A549 (cell line): ENCODE measurements around the gene SNTG2. TPM values are rescaled to one million over a fixed set of nuclear protein-coding genes. Genes with fewer than 3 reads are reported as not detected.

Experiments used
- ATAC-seq, 2 experiments: fragments of 200-7000 bp in 1 of 2; fragments of >200 bp in 1 of 2; cut with Nextera tagmentation in 1 of 2; cut with Tn5 transposase in 1 of 2; 3 replicates each; pipeline versions ENCODE4 v1.8.0 to v1.9.1; 2018 to 2020; ENCODE audit warnings: mild to moderate bottlenecking in 1 of 2, moderate library complexity in 1 of 2
- CTCF ChIA-PET: fragments of 300-600 bp; sonication (Branson Sonifier 250); formaldehyde crosslinking; extraction: SDS; loops from one replicate; lab custom pipeline; 2021; ENCODE audit warnings: antibody characterized with exemption, inconsistent platforms; lab: Yijun Ruan, JAX
- POLR2A ChIA-PET: fragments of 350-600 bp; formaldehyde crosslinking; extraction: SDS; loops from one replicate; lab custom pipeline; 2021; ENCODE audit warnings: antibody characterized with exemption, inconsistent platforms; lab: Yijun Ruan, JAX
- DNase-seq, 2 experiments: peaks; one replicate each; pipeline versions ENCODE4 v3.0.0 to v3.0.0-alpha.2; 2011 to 2016; ENCODE audit warnings: low read depth in 1 of 2, low spot score in 1 of 2
- FAIRE-seq: peaks from 2 replicates; lab custom pipeline; 2011; peaks lifted over from hg19 to GRCh38; lab: Jason Lieb, UNC
- H3K27ac ChIP-seq, 2 experiments: fragments of >200 bp; sonication (Bioruptor Twin); formaldehyde crosslinking; 3 replicates each; pipeline ENCODE4 v1.5.1; 2016 to 2017
- H3K4me1 ChIP-seq: fragments of >200 bp; sonication (Bioruptor Twin); formaldehyde crosslinking; 3 replicates; pipeline ENCODE4 v1.6.1; 2016
- H3K4me2 ChIP-seq: fragments of >200 bp; sonication (Bioruptor Twin); formaldehyde crosslinking; 3 replicates; pipeline ENCODE4 v1.6.1; 2016
- H3K4me3 ChIP-seq: fragments of >200 bp; sonication (Bioruptor Twin); formaldehyde crosslinking; 3 replicates; pipeline ENCODE4 v1.5.1; 2016
- H3K9me3 ChIP-seq: fragments of >200 bp; sonication (Bioruptor Twin); formaldehyde crosslinking; 3 replicates; pipeline ENCODE4 v1.6.1; 2016
- ATOH8 ChIP-seq: fragments of 250-450 bp; sonication (Bioruptor Pico); IDR thresholded peaks from 2 replicates; pipeline ENCODE4 v1.5.0; 2020; ENCODE audit warnings: low read depth, mild to moderate bottlenecking, moderate library complexity
- BCL3 ChIP-seq: fragments of >200 bp; sonication (Bioruptor Twin); formaldehyde crosslinking; IDR thresholded peaks from 3 replicates; pipeline ENCODE4 v1.6.1; 2016
- BHLHE40 ChIP-seq: IDR thresholded peaks from 2 replicates; pipeline ENCODE4 v1.6.1; 2012; ENCODE audit warnings: low read depth, low read length, inconsistent platforms
- CHD2 ChIP-seq: fragments of 150-350 bp; IDR thresholded peaks from 2 replicates; pipeline ENCODE4 v1.6.1; 2014; ENCODE audit warnings: low read length; ENCODE audit not compliant: partially characterized antibody
- CTCF ChIP-seq: fragments of >200 bp; sonication (Bioruptor Twin); formaldehyde crosslinking; IDR thresholded peaks from 3 replicates; pipeline ENCODE4 v1.5.1; 2016
- E2F6 ChIP-seq: IDR thresholded peaks from 2 replicates; pipeline ENCODE4 v1.6.1; 2012; ENCODE audit warnings: low read depth, borderline replicate concordance
- EHF ChIP-seq: fragments of 250-450 bp; sonication (Bioruptor Pico); IDR thresholded peaks from 2 replicates; pipeline ENCODE4 v1.5.0; 2020; ENCODE audit warnings: mild to moderate bottlenecking
- EP300 ChIP-seq, 2 experiments: fragments of >200 bp; sonication (Bioruptor Twin); formaldehyde crosslinking; IDR thresholded peaks; 2 replicates in 1 of 2; 3 replicates in 1 of 2; pipeline ENCODE4 v1.6.1; 2016 to 2017
- GATA3 ChIP-seq: IDR thresholded peaks from 2 replicates; pipeline ENCODE4 v1.6.1; 2012; ENCODE audit warnings: borderline replicate concordance
- HDAC2 ChIP-seq: fragments of 200-600 bp; sonication (generic); IDR thresholded peaks from 2 replicates; pipeline ENCODE4 v1.6.1; 2016
- HEYL ChIP-seq: fragments of 250-450 bp; sonication (Bioruptor Pico); IDR thresholded peaks from 2 replicates; pipeline ENCODE4 v1.8.0; 2021; ENCODE audit warnings: mild to moderate bottlenecking, moderate library complexity
- HOXB13 ChIP-seq: fragments of 250-450 bp; sonication (Bioruptor Pico); IDR thresholded peaks from 2 replicates; pipeline ENCODE4 v1.5.0; 2020; ENCODE audit warnings: low read depth, mild to moderate bottlenecking, moderate library complexity
- HOXB5 ChIP-seq: fragments of 250-450 bp; sonication (Bioruptor Pico); IDR thresholded peaks from 2 replicates; pipeline ENCODE4 v1.5.0; 2020; ENCODE audit warnings: mild to moderate bottlenecking, moderate library complexity
- JUN ChIP-seq, 2 experiments: fragments of >200 bp; sonication (Bioruptor Twin); formaldehyde crosslinking; IDR thresholded peaks; 2 replicates in 1 of 2; 3 replicates in 1 of 2; pipeline ENCODE4 v1.6.1; 2016 to 2017
- MAFK ChIP-seq: fragments of 450-650 bp; IDR thresholded peaks from 2 replicates; pipeline ENCODE4 v1.6.1; 2014; ENCODE audit not compliant: partially characterized antibody
- NFE2L2 ChIP-seq: fragments of 150-350 bp; conservative IDR thresholded peaks from 2 replicates; pipeline ENCODE4 v1.6.1; 2014; ENCODE audit warnings: low read length
- NR3C1 ChIP-seq: fragments of >200 bp; sonication (Bioruptor Twin); formaldehyde crosslinking; IDR thresholded peaks from 3 replicates; pipeline ENCODE4 v1.6.1; 2017
- PBX3 ChIP-seq: IDR thresholded peaks from 2 replicates; pipeline ENCODE4 v1.6.1; 2012
- RAD21 ChIP-seq, 2 experiments: fragments of >200 bp in 1 of 2; sonication (Bioruptor Twin) in 1 of 2; formaldehyde crosslinking in 1 of 2; IDR thresholded peaks in 1 of 2; conservative IDR thresholded peaks in 1 of 2; 2 replicates in 1 of 2; 3 replicates in 1 of 2; pipeline ENCODE4 v1.6.1; 2012 to 2018; ENCODE audit warnings: inconsistent platforms in 1 of 2
- RARB ChIP-seq: fragments of 250-450 bp; sonication (Bioruptor Pico); IDR thresholded peaks from 2 replicates; pipeline ENCODE4 v1.8.0; 2021; ENCODE audit warnings: mild to moderate bottlenecking, moderate library complexity
- RFX5 ChIP-seq: fragments of 450-650 bp; IDR thresholded peaks from 2 replicates; pipeline ENCODE4 v1.7.1; 2014; ENCODE audit warnings: antibody characterized with exemption, mild to moderate bottlenecking, moderate library complexity
- SREBF2 ChIP-seq: fragments of 450-650 bp; IDR thresholded peaks from 2 replicates; pipeline ENCODE4 v1.6.1; 2014; ENCODE audit warnings: mild to moderate bottlenecking, moderate library complexity
- USF2 ChIP-seq: fragments of 450-650 bp; IDR thresholded peaks from 2 replicates; pipeline ENCODE4 v1.6.1; 2014; ENCODE audit warnings: antibody characterized with exemption
- ZC3H11A ChIP-seq: fragments of 450-650 bp; IDR thresholded peaks from 2 replicates; pipeline ENCODE4 v1.6.1; 2014; ENCODE audit warnings: antibody characterized with exemption, mild to moderate bottlenecking
- ZNF302 ChIP-seq: fragments of 250-450 bp; sonication (Bioruptor Pico); IDR thresholded peaks from 2 replicates; pipeline ENCODE4 v1.9.0; 2021; ENCODE audit warnings: inconsistent platforms, mild to moderate bottlenecking, moderate library complexity
- WGBS: methylation state at CpG from one replicate; pipeline ENCODE4 v1.1.6; 2017; ENCODE audit errors: missing lambda C conversion rate; 5-methylcytosine and 5-hydroxymethylcytosine counted together
- polyA plus RNA-seq, 4 experiments: library from polyadenylated mRNA; depleted of rRNA in 3 of 4; stranded (reverse); fragments of >200 nt; fragmentation: RNase III in 1 of 4; extraction: RNeasy Plus Mini Kit Qiagen cat#74134 plus additional on column Dnase treatment in 1 of 4; gene quantifications; 2 replicates in 3 of 4; 3 replicates in 1 of 4; pipeline ENCODE4 v1.2.3, GENCODE V29; 2011 to 2017

The SNTG2 gene
- polyA plus RNA-seq, 2 of the 4 experiments (the other 2 are of a cell fraction): not detected

GRCh38 chr2:1301056-1301455 lies 350.4 kb downstream of the SNTG2 start:
- Histone ChIP-seq H3K4me3 (no peak overlapping the region), H3K9me3 (no peaks in the 10 kb centered on the region), H3K27ac (no peak overlapping the region), H3K4me1 (no peaks in the 10 kb centered on the region), H3K4me2 (no peak overlapping the region)
- ChIA-PET CTCF (no interaction called here), POLR2A (no interaction called here)
- DNase-seq (no peak), FAIRE-seq (no peak), ATAC-seq (no peak)
- WGBS: 46% methylated on average over 5 of the region's 5 CpGs
- TF ChIP-seq ZNF302 (CRISPR knock-in tag): no peak
- TF ChIP-seq BHLHE40: no peak
- no peak for TF ChIP-seq ATOH8 (CRISPR knock-in tag)
- TF ChIP-seq RAD21 (conservative IDR thresholded peaks at IDR 0.05 in 1 of 2, IDR thresholded peaks at IDR 0.05 in 1 of 2): no peak
- TF ChIP-seq CTCF: no peak
- no peak for TF ChIP-seq E2F6
- TF ChIP-seq HEYL (CRISPR knock-in tag): no peak
- no peak for TF ChIP-seq HOXB5 (CRISPR knock-in tag)
- TF ChIP-seq ZC3H11A: no peak
- TF ChIP-seq RARB (CRISPR knock-in tag): no peak
- no peak for TF ChIP-seq JUN (IDR thresholded peaks at IDR 0.05)
- no peak for TF ChIP-seq USF2
- no peak for TF ChIP-seq EP300 (IDR thresholded peaks at IDR 0.05)
- no peak for TF ChIP-seq NR3C1
- TF ChIP-seq MAFK: no peak
- no peak for TF ChIP-seq RFX5
- TF ChIP-seq EHF (CRISPR knock-in tag): no peak
- TF ChIP-seq SREBF2: no peak

- WGBS: 29% methylated on average over 4 of the region's 4 CpGs
- no peak overlapping the region for H3K27ac ChIP-seq
- no peak for ATAC-seq
These were observed 354.8 kb downstream of the SNTG2 start for GRCh38 chr2:1305342-1306013.

More at GRCh38 chr2:1305342-1306013, 354.8 kb downstream of the SNTG2 start:
- DNase-seq: no peak
- ChIA-PET CTCF (interaction anchor here (0.6 kb wide), 1 partner anchor 42 kb away, joined by 3 read pairs; no protein-coding TSS in a partner anchor), POLR2A (no interaction called here)
- Histone ChIP-seq H3K4me3 (no peak overlapping the region), H3K4me1 (no peaks in the 10 kb centered on the region), H3K9me3 (no peaks in the 10 kb centered on the region), H3K4me2 (no peak overlapping the region)
- FAIRE-seq: no peak
- TF ChIP-seq GATA3 (no peak), BCL3 (no peak), USF2 (no peak), HOXB5 (CRISPR knock-in tag) (no peak), HOXB13 (CRISPR knock-in tag) (no peak), HDAC2 (no peak), PBX3 (no peak), CHD2 (no peak), NFE2L2 (no peak)
